Endothelial cell of umbilical vein (primary cell): ENCODE measurements around the gene SLFN12L. TPM values are rescaled to one million over a fixed set of nuclear protein-coding genes. Genes with fewer than 3 reads are reported as not detected.

Experiments
- BruUV-seq: library from RNA; stranded (reverse); fragments of 400-500 nt; replicated peaks from 2 replicates; lab custom pipeline; 2021; lab: Mats Ljungman, UMichigan
- CTCF ChIA-PET: fragments of 300-600, 350-600 bp; sonication (Branson Sonifier 250); formaldehyde crosslinking; loops from one replicate; lab custom pipeline; 2021; ENCODE audit warnings: antibody characterized with exemption, inconsistent platforms; lab: Charles Lee
- POLR2A ChIA-PET: fragments of 300-600, 350-600 bp; sonication (Branson Sonifier 250); formaldehyde crosslinking; loops from one replicate; lab custom pipeline; 2021; ENCODE audit warnings: antibody characterized with exemption, inconsistent platforms; lab: Charles Lee
- DNase-seq: peaks from one replicate; pipeline ENCODE4 v3.0.0-alpha.2; 2011; ENCODE audit warnings: low read depth, low spot score
- FAIRE-seq: peaks from 2 replicates; lab custom pipeline; 2011; peaks lifted over from hg19 to GRCh38; lab: Jason Lieb, UNC
- H2AFZ ChIP-seq: 2 replicates; pipeline ENCODE4 v1.6.0; 2012; ENCODE audit warnings: low read depth, low read length, control low read depth, inconsistent platforms
- H3K27ac ChIP-seq: 2 replicates; pipeline ENCODE4 v1.5.1; 2011; ENCODE audit warnings: low read depth, mild to moderate bottlenecking, control low read depth, low read length, moderate library complexity; ENCODE audit not compliant: insufficient read depth
- H3K27me3 ChIP-seq, 2 experiments: 2 replicates each; pipeline versions ENCODE4 v1.6.0 to v1.6.1; 2011; ENCODE audit warnings: low read length in 2 of 2, mixed read lengths in 1 of 2; ENCODE audit not compliant: control insufficient read depth in 2 of 2, insufficient read depth in 2 of 2
- H3K36me3 ChIP-seq, 2 experiments: 2 replicates in 1 of 2; 3 replicates in 1 of 2; pipeline ENCODE4 v1.5.1; 2011; ENCODE audit warnings: low read length in 2 of 2, mild to moderate bottlenecking in 1 of 2, moderate library complexity in 1 of 2; ENCODE audit not compliant: control insufficient read depth in 2 of 2, insufficient read depth in 2 of 2; ENCODE audit errors: extremely low read depth in 1 of 2
- H3K4me1 ChIP-seq: 3 replicates; pipeline ENCODE4 v1.5.1; 2011; ENCODE audit warnings: mild to moderate bottlenecking, low read length; ENCODE audit not compliant: control insufficient read depth, insufficient read depth; ENCODE audit errors: extremely low read depth
- H3K4me2 ChIP-seq: 2 replicates; pipeline ENCODE4 v1.6.1; 2011; ENCODE audit warnings: low read length, control low read depth, mixed read lengths; ENCODE audit not compliant: insufficient read depth
- H3K4me3 ChIP-seq, 3 experiments: fragments of 200-600 bp in 1 of 3; sonication (generic), shearing (Covaris generic) in 1 of 3; replicated peaks in 1 of 3; 2 replicates each; pipeline ENCODE4 v1.5.1; 2011 to 2016; ENCODE audit warnings: control low read depth in 3 of 3, low read length in 3 of 3, mild to moderate bottlenecking in 2 of 3, inconsistent platforms in 1 of 3, low read depth in 1 of 3, moderate library complexity in 1 of 3; ENCODE audit not compliant: insufficient read depth in 1 of 3
- H3K79me2 ChIP-seq: 2 replicates; pipeline ENCODE4 v1.6.0; 2012; ENCODE audit warnings: low read length, inconsistent platforms; ENCODE audit not compliant: control insufficient read depth, insufficient read depth
- H3K9ac ChIP-seq: replicated peaks from 2 replicates; pipeline ENCODE3; 2011; ENCODE audit warnings: low read length, control low read depth; ENCODE audit not compliant: insufficient read depth; ENCODE audit errors: extremely low read depth
- H3K9me1 ChIP-seq: replicated peaks from 3 replicates; pipeline ENCODE4 v1.6.0; 2011; ENCODE audit warnings: mild to moderate bottlenecking, low read length; ENCODE audit not compliant: control insufficient read depth, insufficient read depth; ENCODE audit errors: extremely low read depth
- H3K9me3 ChIP-seq: replicated peaks from 2 replicates; pipeline ENCODE4 v1.5.1; 2012; ENCODE audit warnings: low read length, inconsistent platforms; ENCODE audit not compliant: control insufficient read depth, insufficient read depth
- H4K20me1 ChIP-seq: replicated peaks from 2 replicates; pipeline ENCODE3; 2011; ENCODE audit warnings: mild to moderate bottlenecking, low read length; ENCODE audit not compliant: control insufficient read depth, insufficient read depth; ENCODE audit errors: extremely low read depth
- EZH2 ChIP-seq: IDR thresholded peaks from 2 replicates; pipeline ENCODE4 v1.6.1; 2012; ENCODE audit warnings: borderline replicate concordance, low read depth, mild to moderate bottlenecking, moderate library complexity, low read length, inconsistent platforms; ENCODE audit not compliant: severe bottlenecking
- FOS ChIP-seq: IDR thresholded peaks from 2 replicates; pipeline ENCODE4 v1.6.1; 2011; ENCODE audit warnings: mild to moderate bottlenecking, low read length, moderate library complexity, borderline replicate concordance; ENCODE audit not compliant: insufficient read depth
- GATA2 ChIP-seq: IDR thresholded peaks from 2 replicates; pipeline ENCODE4 v1.7.0; 2011; ENCODE audit warnings: low read depth, mild to moderate bottlenecking, moderate library complexity, mixed read lengths, low read length; ENCODE audit not compliant: insufficient read length, insufficient read depth
- JUN ChIP-seq: IDR thresholded peaks from 2 replicates; pipeline ENCODE4 v1.6.1; 2011; ENCODE audit warnings: borderline replicate concordance, low read depth; ENCODE audit not compliant: insufficient read length, insufficient read depth
- POLR2A ChIP-seq: IDR thresholded peaks from 2 replicates; pipeline ENCODE4 v1.6.1; 2012; ENCODE audit warnings: low read depth, mild to moderate bottlenecking, control low read depth, low read length
- POLR2AphosphoS5 ChIP-seq: IDR thresholded peaks from 2 replicates; pipeline ENCODE4 v1.6.1; 2012; ENCODE audit warnings: low read depth, mild to moderate bottlenecking, control low read depth, low read length, moderate library complexity; ENCODE audit not compliant: insufficient read depth
- dilution Hi-C: fragments of 300-500 bp; cut with MboI; formaldehyde crosslinking; loops from one replicate; pipeline ENCODE4 v1.15.0; 2019; ENCODE audit warnings: low sequenced_read_pairs; ENCODE audit not compliant: extremely low pct_ligation_motif_present
- intact Hi-C: fragments of 100-400 bp; cut with micrococcal nuclease; formaldehyde crosslinking; loops from one replicate; pipeline ENCODE4 v1.10.0; 2022
- polyA plus RNA-seq, 4 experiments: library from polyadenylated mRNA; depleted of rRNA in 3 of 4; stranded (reverse) in 3 of 4; unstranded in 1 of 4; fragments of >200 nt; gene quantifications; 2 replicates each; pipeline versions ENCODE4 v1.2.1 to v1.2.3, GENCODE V29; 2011 to 2012; ENCODE audit warnings: missing spikeins in 1 of 4
- total RNA-seq: library from RNA; stranded (reverse); gene quantifications from 2 replicates; pipeline ENCODE4 v1.2.3, GENCODE V29; 2021
- TF ChIP-seq, protein P1 (sequence below): IDR thresholded peaks from 2 replicates; pipeline ENCODE4 v1.6.1; 2011; ENCODE audit not compliant: insufficient read depth, insufficient read length
- TF ChIP-seq, protein P2 (sequence below), 2 donors: IDR thresholded peaks; 1 replicate in 1 of 2; 2 replicates in 1 of 2; pipeline ENCODE4 v1.5.1; 2011; ENCODE audit warnings: low read length in 2 of 2, mild to moderate bottlenecking in 2 of 2, moderate library complexity in 2 of 2, control low read depth in 1 of 2, inconsistent platforms in 1 of 2, low read depth in 1 of 2; ENCODE audit not compliant: insufficient read depth in 1 of 2; ENCODE audit errors: extremely low read depth in 1 of 2

SLFN12L gene
- total and polyA plus RNA-seq, 2 donors (not counting 3 experiments of a cell fraction or from before 2014, with no cell fraction given): not detected

DNA sequence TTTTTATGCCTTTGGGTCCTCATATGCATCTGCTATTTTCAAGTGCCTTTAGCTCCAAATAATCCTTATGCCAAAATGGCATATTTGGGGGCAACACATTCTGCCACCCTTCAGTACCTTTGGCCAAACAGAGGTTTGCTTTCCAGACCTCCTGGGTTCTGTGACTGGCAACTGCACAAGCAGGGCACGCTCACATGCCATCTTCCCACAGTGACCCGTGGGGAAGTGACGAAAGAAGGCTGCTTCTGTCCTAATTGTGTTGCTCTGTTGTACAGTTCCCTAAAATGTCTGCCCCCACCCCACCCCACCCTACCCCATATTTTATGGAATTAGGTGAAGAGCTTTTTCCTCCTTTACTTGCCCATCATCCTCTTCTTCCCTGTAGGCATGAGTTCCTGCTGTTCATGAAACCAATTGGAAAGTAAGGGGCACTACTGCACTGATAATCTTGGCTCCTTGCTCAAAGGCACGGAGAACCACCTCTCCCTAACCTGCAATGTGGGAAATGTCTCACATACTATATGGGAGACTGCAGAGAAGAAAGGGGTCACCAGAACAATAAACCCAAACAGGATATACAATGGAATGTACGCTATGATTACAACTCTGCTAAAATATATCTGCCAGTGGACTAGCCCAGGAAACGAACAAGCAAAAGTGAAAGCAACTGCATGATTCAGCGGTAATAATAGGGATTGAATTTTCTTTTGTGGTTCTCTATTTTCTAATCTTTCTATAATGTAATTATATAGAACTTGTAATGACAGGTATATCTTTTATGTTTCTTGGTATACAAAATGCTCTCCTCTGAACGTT lies 3.3 kb upstream of the SLFN12L start:
- TF ChIP-seq EZH2 (no peak), JUN (peak; percentile 47), POLR2AphosphoS5 (peak; percentile 33), FOS (peak; percentile 38), GATA2 (no peak), POLR2A (peak; percentile 31)
- TF ChIP-seq, protein P1, sequence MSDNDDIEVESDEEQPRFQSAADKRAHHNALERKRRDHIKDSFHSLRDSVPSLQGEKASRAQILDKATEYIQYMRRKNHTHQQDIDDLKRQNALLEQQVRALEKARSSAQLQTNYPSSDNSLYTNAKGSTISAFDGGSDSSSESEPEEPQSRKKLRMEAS: no peak
- TF ChIP-seq, protein P2, sequence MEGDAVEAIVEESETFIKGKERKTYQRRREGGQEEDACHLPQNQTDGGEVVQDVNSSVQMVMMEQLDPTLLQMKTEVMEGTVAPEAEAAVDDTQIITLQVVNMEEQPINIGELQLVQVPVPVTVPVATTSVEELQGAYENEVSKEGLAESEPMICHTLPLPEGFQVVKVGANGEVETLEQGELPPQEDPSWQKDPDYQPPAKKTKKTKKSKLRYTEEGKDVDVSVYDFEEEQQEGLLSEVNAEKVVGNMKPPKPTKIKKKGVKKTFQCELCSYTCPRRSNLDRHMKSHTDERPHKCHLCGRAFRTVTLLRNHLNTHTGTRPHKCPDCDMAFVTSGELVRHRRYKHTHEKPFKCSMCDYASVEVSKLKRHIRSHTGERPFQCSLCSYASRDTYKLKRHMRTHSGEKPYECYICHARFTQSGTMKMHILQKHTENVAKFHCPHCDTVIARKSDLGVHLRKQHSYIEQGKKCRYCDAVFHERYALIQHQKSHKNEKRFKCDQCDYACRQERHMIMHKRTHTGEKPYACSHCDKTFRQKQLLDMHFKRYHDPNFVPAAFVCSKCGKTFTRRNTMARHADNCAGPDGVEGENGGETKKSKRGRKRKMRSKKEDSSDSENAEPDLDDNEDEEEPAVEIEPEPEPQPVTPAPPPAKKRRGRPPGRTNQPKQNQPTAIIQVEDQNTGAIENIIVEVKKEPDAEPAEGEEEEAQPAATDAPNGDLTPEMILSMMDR (IDR thresholded peaks at IDR 0.05; ENCODE audit: extremely low read depth in 1 of 2, insufficient read depth in 1 of 2, low read depth in 1 of 2, low read length in 2 of 2): no peak
- peak overlapping the region; percentile 67 for H3K9ac ChIP-seq
- no TSS peak for BruUV-seq
- POLR2A ChIA-PET: no interaction called here
- DNase-seq (peak; percentile 85), FAIRE-seq (peak; percentile 89)
- intact Hi-C loops (loop anchor here (1.0 to 10.0 kb wide), 5 partner anchors 38 to 1126 kb away; partner anchors contain the start of genes LIG3, PEX12 and SLFN5), dilution Hi-C loops (loop anchor here (25.0 kb wide), 1 partner anchor 228 kb away; no protein-coding TSS in a partner anchor)
- CTCF ChIA-PET: interaction anchor here (0.7 to 3.5 kb wide), 5 partner anchors 25 to 228 kb away, joined by 3 to 10 read pairs (median 3); partner anchors contain the start of gene PEX12
- peaks cover 44% of the 10 kb centered on the region for H3K4me1 ChIP-seq
- H3K27me3 ChIP-seq: no peaks in the 10 kb centered on the region
- H3K4me2 ChIP-seq: peak overlapping the region; percentile 77
- peak overlapping the region; percentile 48 for H2AFZ ChIP-seq
- no peaks in the 10 kb centered on the region for H4K20me1 ChIP-seq
- no peaks in the 10 kb centered on the region for H3K36me3 ChIP-seq
- no peaks in the 10 kb centered on the region for H3K79me2 ChIP-seq
- peak overlapping the region; percentile 52 for H3K27ac ChIP-seq
- H3K4me3 ChIP-seq: peak overlapping the region in 2 of 3 experiments; percentile 1 to 38
- H3K9me3 ChIP-seq: no peaks in the 10 kb centered on the region
- H3K9me1 ChIP-seq: peaks cover 2% of the 10 kb centered on the region
